Measurements from ENCODE around the gene COL18A1. TPM values are rescaled to one million over a fixed set of nuclear protein-coding genes. Genes with fewer than 3 reads are reported as not detected.

Gene COL18A1
- total RNA-seq, 1 experiment from 2014 or later, result 19.5 TPM

- Histone ChIP-seq H3K27ac (no peak overlapping the region), H3K36me3 (no peaks in the 10 kb centered on the region), H3K9me3 (replicated peaks) (peaks cover 3% of the 10 kb centered on the region; the same call in 1 of the 2 replicates), H3K4me1 (peaks cover 12% of the 10 kb centered on the region), H3K4me3 (no peak overlapping the region), H3K27me3 (no peaks in the 10 kb centered on the region)
- DNase-seq, result no peak
These were observed 60.1 kb downstream of the COL18A1 start for GRCh38 chr21:45465105-45465504.

GRCh38 chr21:45465611-45466329 lies 60.8 kb downstream of the COL18A1 start:
- no peak for DNase-seq
- Histone ChIP-seq H3K9me3 (replicated peaks) (peaks cover under 1% of the 10 kb centered on the region; the same call in 1 of the 2 replicates), H3K27ac (no peak overlapping the region), H3K36me3 (no peaks in the 10 kb centered on the region), H3K4me3 (no peak overlapping the region), H3K4me1 (peaks cover 15% of the 10 kb centered on the region), H3K27me3 (no peaks in the 10 kb centered on the region)

DNA sequence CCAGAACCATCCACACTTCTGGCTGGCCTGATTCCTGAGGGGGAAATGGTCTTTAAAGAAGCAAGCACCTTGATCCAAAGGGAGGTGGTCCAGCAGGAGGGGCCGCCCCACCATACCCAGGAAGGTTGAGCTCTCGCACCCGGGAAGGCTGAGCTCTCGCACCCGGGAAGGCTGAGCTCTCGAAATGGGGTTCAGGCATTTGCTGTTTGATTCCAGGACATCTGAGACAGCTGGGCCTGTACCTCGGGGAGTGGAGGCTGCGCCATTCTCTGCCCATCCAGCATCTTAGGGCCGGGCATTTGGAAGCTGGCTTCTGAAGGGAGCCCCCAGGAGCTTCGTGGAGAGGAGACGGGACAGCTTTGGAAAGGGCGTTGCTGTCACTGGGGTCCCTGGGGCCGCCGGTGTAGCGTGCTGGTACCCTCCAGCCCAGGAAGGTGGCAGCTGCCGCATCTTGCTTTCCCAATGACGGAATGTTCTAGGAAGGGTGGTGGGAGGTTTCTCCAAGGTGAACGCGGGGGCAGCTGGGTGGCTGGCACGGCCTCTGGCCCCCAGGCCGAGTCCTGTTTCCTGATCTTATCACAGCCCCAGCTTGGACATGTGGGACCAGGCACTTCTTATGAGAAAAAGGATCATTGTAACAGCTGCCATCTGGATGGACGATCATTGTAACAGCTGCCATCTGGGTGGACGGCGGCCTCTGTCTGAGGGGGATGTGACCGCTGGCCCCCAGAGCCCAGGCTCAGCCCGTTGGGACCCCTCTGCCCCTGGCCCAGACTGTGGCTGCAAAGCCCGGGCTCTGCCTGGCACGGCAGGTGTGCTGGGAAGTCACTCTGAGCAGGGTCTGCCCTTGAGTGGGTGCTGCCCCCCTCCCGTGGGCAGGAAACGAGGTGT lies 61.6 kb downstream of the COL18A1 start:
- H3K4me1 ChIP-seq, result peaks cover 20% of the 10 kb centered on the region
- DNase-seq, result peak; percentile 57 to 75
- no peaks in the 10 kb centered on the region for H3K27me3 ChIP-seq
- peak overlapping the region; percentile 41 for H3K27ac ChIP-seq
- no peaks in the 10 kb centered on the region; the same call in 1 of the 2 replicates for H3K9me3 ChIP-seq (replicated peaks)
- no peaks in the 10 kb centered on the region for H3K36me3 ChIP-seq
- H3K4me3 ChIP-seq, result no peak overlapping the region

DNA sequence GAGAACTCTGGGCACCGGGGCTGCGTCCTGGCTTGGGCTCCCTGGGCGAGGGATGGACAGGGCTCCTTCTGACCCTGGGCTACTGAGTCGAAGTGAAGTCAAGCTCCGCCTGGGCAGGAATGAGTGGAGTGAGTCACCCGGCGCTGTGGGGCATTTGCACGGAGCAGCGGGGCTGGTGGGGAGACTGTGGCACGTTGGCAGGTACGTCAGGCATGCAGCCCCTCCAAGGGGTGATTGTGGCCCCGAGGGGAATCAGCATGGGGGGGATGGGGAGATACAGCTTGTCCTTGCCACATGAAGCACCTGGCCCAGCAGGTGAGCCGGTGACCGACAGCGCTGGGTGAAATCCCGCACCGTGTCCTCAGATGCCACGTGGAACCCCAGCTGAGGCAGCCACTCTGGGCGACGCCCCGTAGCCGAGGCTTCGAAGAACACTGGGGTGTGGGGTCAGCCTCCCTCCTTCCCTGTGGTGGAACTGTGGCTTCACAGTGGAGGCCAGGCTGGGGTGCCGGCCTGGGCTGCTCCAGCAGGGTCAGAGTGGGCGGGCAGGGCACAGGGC lies 62.3 kb downstream of the COL18A1 start:
- Histone ChIP-seq H3K36me3 (no peaks in the 10 kb centered on the region), H3K27me3 (no peaks in the 10 kb centered on the region), H3K4me3 (no peak overlapping the region), H3K4me1 (peaks cover 25% of the 10 kb centered on the region), H3K9me3 (replicated peaks) (no peaks in the 10 kb centered on the region), H3K27ac (peak overlapping the region; percentile 41)
- no peak for DNase-seq

- Histone ChIP-seq H3K36me3 (no peaks in the 10 kb centered on the region), H3K4me1 (peaks cover 28% of the 10 kb centered on the region), H3K9me3 (replicated peaks) (no peaks in the 10 kb centered on the region), H3K4me3 (no peak overlapping the region), H3K27ac (no peak overlapping the region), H3K27me3 (no peaks in the 10 kb centered on the region)
- no peak for DNase-seq
These were observed 63.3 kb downstream of the COL18A1 start for GRCh38 chr21:45468051-45468970.

DNA sequence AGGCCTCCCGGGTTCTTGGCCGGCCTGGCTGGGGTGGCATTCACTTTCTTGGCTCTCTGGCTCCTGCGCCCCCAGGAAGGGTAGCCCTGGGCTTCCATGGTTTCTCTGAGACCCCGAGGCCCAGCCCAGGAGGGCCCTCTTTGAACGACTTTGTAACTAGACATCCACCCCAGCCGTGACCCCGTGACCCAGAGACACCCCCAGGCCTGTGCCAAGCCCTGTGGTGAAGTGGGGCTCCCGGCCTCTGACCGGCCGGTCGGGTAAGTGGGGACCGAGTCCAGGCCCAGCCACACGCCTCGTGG lies 64.0 kb downstream of the COL18A1 start:
- H3K27me3 ChIP-seq, result no peaks in the 10 kb centered on the region
- no peaks in the 10 kb centered on the region for H3K9me3 ChIP-seq (replicated peaks)
- H3K27ac ChIP-seq, result no peak overlapping the region
- H3K4me1 ChIP-seq, result peaks cover 28% of the 10 kb centered on the region
- no peaks in the 10 kb centered on the region for H3K36me3 ChIP-seq
- no peak overlapping the region for H3K4me3 ChIP-seq
- no peak for DNase-seq

- Histone ChIP-seq H3K9me3 (replicated peaks) (no peaks in the 10 kb centered on the region), H3K4me3 (no peak overlapping the region), H3K27me3 (no peaks in the 10 kb centered on the region), H3K4me1 (peaks cover 28% of the 10 kb centered on the region), H3K36me3 (no peaks in the 10 kb centered on the region), H3K27ac (no peak overlapping the region)
- DNase-seq, result no peak
These were observed 64.5 kb downstream of the COL18A1 start for GRCh38 chr21:45469273-45470086.

DNA sequence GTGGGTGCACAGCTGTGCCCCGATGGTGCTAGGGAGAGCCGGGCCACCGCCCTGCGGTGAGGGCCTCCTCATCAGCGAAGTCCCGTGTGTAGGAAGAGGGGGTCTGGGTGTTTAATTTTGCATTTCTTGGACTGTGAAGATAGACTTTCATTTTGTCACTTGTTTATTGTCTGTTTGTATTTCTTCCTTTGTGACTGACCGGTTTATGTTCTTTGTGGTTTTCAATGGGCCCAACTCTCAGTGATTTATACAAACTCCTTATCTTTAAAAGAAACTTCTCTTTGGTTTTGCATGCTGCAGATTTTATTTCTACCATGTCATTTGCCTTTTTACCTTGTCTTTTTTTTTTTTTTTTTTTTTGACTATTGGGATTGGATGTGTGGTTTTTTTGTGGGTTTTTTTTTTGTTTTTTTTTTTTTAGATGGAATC lies 65.1 kb downstream of the COL18A1 start:
- H3K4me3 ChIP-seq, result no peak overlapping the region
- DNase-seq, result no peak
- no peak overlapping the region for H3K27ac ChIP-seq
- H3K9me3 ChIP-seq (replicated peaks), result no peaks in the 10 kb centered on the region
- H3K4me1 ChIP-seq, result peaks cover 28% of the 10 kb centered on the region
- no peaks in the 10 kb centered on the region for H3K27me3 ChIP-seq
- no peaks in the 10 kb centered on the region for H3K36me3 ChIP-seq

DNA sequence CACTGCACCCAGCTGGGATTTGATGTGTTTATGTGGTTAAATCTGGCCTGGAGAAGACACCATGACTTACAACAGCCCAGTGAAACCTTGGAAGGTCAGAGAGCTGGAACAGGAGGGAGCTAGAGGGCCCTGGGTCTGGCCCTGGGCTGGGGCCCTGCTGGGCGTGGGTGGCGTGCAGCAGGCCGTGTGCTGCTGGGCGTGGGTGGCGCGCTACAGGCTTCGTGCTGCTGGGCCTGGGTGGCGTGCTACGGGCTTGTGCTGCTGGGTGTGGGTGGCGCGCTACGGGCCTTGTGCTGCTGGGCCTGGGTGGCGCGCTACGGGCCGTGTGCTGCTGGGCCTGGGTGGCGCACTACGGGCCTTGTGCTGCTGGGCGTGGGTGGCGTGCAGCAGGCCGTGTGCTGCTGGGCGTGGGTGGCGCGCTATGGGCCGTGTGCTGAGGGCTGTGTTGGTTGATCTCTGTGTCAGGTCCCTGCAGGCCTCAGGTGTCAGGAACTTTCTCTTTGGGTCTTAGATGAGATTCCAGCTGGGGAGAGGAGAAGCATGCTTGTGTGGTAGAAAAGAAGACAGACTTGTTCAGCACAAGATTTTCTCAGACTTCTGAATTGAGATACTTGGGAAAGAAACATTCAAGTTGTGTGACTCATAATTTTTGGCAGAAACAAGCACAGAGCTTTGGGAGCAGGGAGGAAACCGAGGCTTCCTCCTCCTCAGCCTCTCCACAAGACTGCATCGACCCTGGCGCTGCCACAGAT lies 66.0 kb downstream of the COL18A1 start:
- Histone ChIP-seq H3K4me3 (no peak overlapping the region), H3K27me3 (no peaks in the 10 kb centered on the region), H3K27ac (no peak overlapping the region), H3K9me3 (replicated peaks) (no peaks in the 10 kb centered on the region), H3K36me3 (no peaks in the 10 kb centered on the region), H3K4me1 (peaks cover 28% of the 10 kb centered on the region)
- no peak for DNase-seq

DNA sequence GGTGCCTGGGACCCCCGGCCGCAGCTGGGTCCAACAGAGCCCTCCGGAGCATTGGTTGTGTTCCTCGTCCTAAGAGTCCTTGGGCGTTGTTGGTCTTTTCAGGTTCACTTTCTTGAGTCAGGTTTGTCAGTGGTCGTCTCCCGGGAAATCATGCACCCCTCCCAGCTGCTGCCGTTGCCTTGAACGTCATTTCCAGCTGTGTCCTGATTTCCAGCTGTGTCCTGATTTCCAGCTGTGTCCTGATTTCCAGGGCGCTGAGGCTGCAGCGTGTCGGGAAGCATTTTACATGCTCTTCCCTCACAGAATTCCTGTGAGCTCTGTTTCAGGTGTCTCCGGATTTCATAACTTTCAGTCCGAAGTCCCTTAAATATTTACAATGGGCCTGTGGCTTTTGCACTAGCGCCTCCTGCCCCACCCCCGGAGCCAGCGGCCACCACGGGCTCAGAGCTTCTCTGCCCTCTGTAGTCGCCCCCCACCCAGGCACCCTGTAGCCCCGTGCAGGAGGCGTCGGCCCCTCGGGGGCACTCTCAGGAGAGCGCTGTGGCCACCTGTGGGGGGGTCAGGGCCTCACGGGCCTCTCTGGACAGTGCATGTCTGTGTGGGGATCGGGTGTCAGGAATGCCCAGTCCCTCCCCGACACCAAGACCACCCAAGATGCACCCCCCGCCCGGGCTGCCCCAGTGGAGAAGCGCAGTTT lies 66.7 kb downstream of the COL18A1 start:
- Histone ChIP-seq H3K4me1 (peaks cover 22% of the 10 kb centered on the region), H3K36me3 (no peaks in the 10 kb centered on the region), H3K9me3 (replicated peaks) (no peaks in the 10 kb centered on the region), H3K27ac (no peak overlapping the region), H3K4me3 (no peak overlapping the region), H3K27me3 (no peaks in the 10 kb centered on the region)
- DNase-seq, result peak; percentile 56 to 63

GRCh38 chr21:45472445-45473365 lies 67.7 kb downstream of the COL18A1 start:
- Histone ChIP-seq H3K4me1 (peaks cover 15% of the 10 kb centered on the region), H3K36me3 (no peaks in the 10 kb centered on the region), H3K27me3 (no peaks in the 10 kb centered on the region), H3K4me3 (no peak overlapping the region), H3K27ac (no peak overlapping the region), H3K9me3 (replicated peaks) (no peaks in the 10 kb centered on the region)
- no peak for DNase-seq
